SU-DHL-6 (cell line): ENCODE results near the gene PDGFB.

ENCODE experiments used
- H2AFZ ChIP-seq: fragments of 200-600 bp; sonication (generic); 2 replicates; pipeline ENCODE4 v1.6.1; 2014; ENCODE audit warnings: low read depth, mild to moderate bottlenecking, moderate library complexity, mixed read lengths, antibody characterized with exemption, low read length; ENCODE audit not compliant: severe bottlenecking
- H3F3A ChIP-seq: fragments of 200-600 bp; shearing (Covaris generic); 2 replicates; pipeline ENCODE4 v1.6.0; 2016; ENCODE audit warnings: antibody characterized with exemption, mild to moderate bottlenecking; ENCODE audit not compliant: insufficient read depth
- H3K27ac ChIP-seq: fragments of 200-600 bp; sonication (generic); 2 replicates; pipeline ENCODE4 v1.5.1; 2016; ENCODE audit warnings: low read depth, mild to moderate bottlenecking, low read length, moderate library complexity, mixed read lengths
- H3K27me3 ChIP-seq: fragments of 200-600 bp; sonication (generic), shearing (Covaris generic); 2 replicates; pipeline ENCODE4 v1.6.0; 2014; ENCODE audit warnings: mild to moderate bottlenecking, low read length
- H3K36me3 ChIP-seq: fragments of 200-600 bp; sonication (generic); 2 replicates; pipeline ENCODE4 v1.6.1; 2014; ENCODE audit warnings: mild to moderate bottlenecking, low read length, mixed read lengths
- H3K4me2 ChIP-seq: fragments of 300-600, 200-600 bp; shearing (Covaris generic), sonication (generic); 2 replicates; pipeline ENCODE4 v1.6.0; 2014; ENCODE audit warnings: low read length, low read depth, mild to moderate bottlenecking; ENCODE audit not compliant: poor library complexity, severe bottlenecking
- H3K4me3 ChIP-seq: fragments of 200-600 bp; sonication (generic); 2 replicates; pipeline ENCODE4 v1.5.1; 2014; ENCODE audit warnings: antibody characterized with exemption, low read length, mild to moderate bottlenecking, mixed read lengths; ENCODE audit not compliant: insufficient read depth, poor library complexity, severe bottlenecking
- H3K79me2 ChIP-seq: fragments of 200-600 bp; sonication (generic); 2 replicates; pipeline ENCODE4 v1.6.1; 2014; ENCODE audit warnings: mild to moderate bottlenecking, low read length, moderate library complexity; ENCODE audit not compliant: insufficient read depth
- H3K9ac ChIP-seq: fragments of 200-600 bp; sonication (generic); 2 replicates; pipeline ENCODE4 v1.7.0; 2014; ENCODE audit warnings: mild to moderate bottlenecking, low read length
- H3K9me2 ChIP-seq: fragments of 200-600 bp; sonication (generic); replicated peaks from 2 replicates; pipeline ENCODE4 v1.6.1; 2014; ENCODE audit warnings: low read length; ENCODE audit not compliant: insufficient read depth
- H3K9me3 ChIP-seq: fragments of 200-600 bp; sonication (generic); 2 replicates; pipeline ENCODE4 v1.6.1; 2014; ENCODE audit warnings: low read length, mixed read lengths; ENCODE audit not compliant: insufficient read depth
- H4K20me1 ChIP-seq: fragments of 200-600 bp; sonication (generic); 2 replicates; pipeline ENCODE4 v1.6.1; 2014; ENCODE audit warnings: low read depth, mild to moderate bottlenecking, antibody characterized with exemption, low read length, moderate library complexity, mixed read lengths
- EZH2phosphoT487 ChIP-seq: fragments of 200-600 bp; sonication (generic), shearing (Covaris generic); conservative IDR thresholded peaks from 2 replicates; pipeline ENCODE4 v1.6.1; 2018; ENCODE audit warnings: mild to moderate bottlenecking, antibody characterized with exemption, low read length, moderate library complexity, mixed read lengths
- TF ChIP-seq, protein P1 (sequence below): fragments of 200-600 bp; sonication (generic); IDR thresholded peaks from one replicate; pipeline ENCODE4 v1.5.1; 2017; ENCODE audit warnings: antibody characterized with exemption, mild to moderate bottlenecking, low read length, moderate library complexity; ENCODE audit not compliant: insufficient read depth, poor library complexity, severe bottlenecking

Gene PDGFB

DNA sequence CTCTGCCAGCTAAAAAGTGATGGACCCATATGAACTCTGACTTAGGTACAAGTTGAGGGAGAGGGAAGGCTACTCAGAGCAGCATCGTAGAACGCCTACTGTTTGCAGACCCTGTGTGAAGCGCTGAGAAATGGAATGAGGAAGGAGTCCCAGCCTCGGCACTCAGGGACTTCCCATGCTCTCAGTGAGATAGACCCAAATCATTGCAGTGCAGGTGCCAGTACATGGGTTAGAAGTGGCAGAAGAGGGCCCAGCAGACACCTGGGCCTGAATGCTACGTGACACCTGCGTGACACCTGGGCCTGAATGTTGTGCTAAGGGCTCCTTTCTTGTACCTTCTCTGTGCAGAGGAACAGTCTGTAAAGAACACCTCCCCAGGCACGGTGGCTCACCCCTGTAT, 2.6 kb upstream of the PDGFB start:
- Histone ChIP-seq H3K36me3 (no peaks in the 10 kb centered on the region), H3K9me2 (no peaks in the 10 kb centered on the region), H3K79me2 (no peaks in the 10 kb centered on the region), H3K9ac (no peak overlapping the region), H3K4me3 (no peak overlapping the region), H3K27ac (no peak overlapping the region), H3K4me2 (no peak overlapping the region), H2AFZ (no peak overlapping the region), H3F3A (no peaks in the 10 kb centered on the region), H3K9me3 (no peaks in the 10 kb centered on the region), H3K27me3 (no peaks in the 10 kb centered on the region), H4K20me1 (no peaks in the 10 kb centered on the region)
- TF ChIP-seq, protein P1, sequence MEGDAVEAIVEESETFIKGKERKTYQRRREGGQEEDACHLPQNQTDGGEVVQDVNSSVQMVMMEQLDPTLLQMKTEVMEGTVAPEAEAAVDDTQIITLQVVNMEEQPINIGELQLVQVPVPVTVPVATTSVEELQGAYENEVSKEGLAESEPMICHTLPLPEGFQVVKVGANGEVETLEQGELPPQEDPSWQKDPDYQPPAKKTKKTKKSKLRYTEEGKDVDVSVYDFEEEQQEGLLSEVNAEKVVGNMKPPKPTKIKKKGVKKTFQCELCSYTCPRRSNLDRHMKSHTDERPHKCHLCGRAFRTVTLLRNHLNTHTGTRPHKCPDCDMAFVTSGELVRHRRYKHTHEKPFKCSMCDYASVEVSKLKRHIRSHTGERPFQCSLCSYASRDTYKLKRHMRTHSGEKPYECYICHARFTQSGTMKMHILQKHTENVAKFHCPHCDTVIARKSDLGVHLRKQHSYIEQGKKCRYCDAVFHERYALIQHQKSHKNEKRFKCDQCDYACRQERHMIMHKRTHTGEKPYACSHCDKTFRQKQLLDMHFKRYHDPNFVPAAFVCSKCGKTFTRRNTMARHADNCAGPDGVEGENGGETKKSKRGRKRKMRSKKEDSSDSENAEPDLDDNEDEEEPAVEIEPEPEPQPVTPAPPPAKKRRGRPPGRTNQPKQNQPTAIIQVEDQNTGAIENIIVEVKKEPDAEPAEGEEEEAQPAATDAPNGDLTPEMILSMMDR, result no peak
- TF ChIP-seq EZH2phosphoT487, result no peak

DNA sequence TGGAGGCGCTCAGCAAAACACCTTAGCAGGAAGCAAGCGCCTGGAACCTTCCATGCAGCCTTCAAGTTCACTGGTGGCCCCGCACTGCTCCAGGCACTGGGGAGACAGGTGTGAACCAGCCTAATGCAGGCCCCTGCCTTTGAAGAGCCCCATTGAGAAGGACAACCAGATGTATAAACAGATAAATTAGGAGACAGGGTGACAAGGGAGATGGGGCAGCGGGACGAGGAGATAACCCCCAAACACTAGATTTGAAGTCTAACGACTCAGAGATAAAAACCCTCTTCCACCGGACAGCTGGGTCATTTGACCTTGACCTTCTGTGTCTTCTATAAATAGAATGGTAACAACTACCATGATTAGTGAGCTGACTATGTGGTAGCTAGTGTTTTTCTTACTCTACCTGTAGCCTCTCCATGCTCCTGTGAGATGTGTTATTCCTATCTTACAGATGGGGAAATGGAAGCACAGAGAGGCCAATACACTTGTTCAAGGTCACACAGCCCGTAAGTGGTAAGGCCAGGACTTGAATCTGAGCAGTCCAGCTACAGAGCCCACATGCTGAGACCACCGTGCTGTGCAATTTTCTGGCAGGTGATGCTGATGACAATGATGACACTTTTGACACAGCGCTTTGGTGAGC, 2.0 kb upstream of the PDGFB start:
- no peak overlapping the region for H2AFZ ChIP-seq
- H3K9me2 ChIP-seq, result no peaks in the 10 kb centered on the region
- no peak for TF ChIP-seq EZH2phosphoT487
- TF ChIP-seq, protein P1, result no peak
- no peaks in the 10 kb centered on the region for H3K9me3 ChIP-seq
- no peaks in the 10 kb centered on the region for H3K36me3 ChIP-seq
- H4K20me1 ChIP-seq, result no peaks in the 10 kb centered on the region
- no peaks in the 10 kb centered on the region for H3F3A ChIP-seq
- H3K79me2 ChIP-seq, result no peaks in the 10 kb centered on the region
- H3K4me3 ChIP-seq, result no peak overlapping the region
- H3K4me2 ChIP-seq, result no peak overlapping the region
- no peak overlapping the region for H3K9ac ChIP-seq
- H3K27me3 ChIP-seq, result no peaks in the 10 kb centered on the region
- H3K27ac ChIP-seq, result no peak overlapping the region

DNA sequence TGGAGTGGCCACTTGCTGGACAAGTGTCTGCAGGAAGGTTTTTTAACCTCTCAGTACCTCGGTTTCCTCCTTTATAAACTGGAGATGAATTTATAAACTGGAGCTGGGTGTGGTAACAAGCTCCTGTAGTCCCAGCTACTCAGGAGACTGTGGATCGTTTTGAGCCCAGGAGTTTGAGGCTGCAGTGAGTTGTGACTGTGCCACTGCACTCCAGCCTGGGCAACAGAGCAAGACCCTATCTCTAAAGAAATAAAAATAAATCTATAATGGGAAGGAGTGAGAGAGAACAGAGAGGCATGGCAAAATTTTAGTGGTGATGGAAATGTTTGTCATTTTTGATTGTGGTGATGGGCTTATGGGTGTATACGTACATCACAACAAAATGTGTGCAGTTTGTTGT, 1.4 kb upstream of the PDGFB start:
- Histone ChIP-seq H3K27me3 (no peaks in the 10 kb centered on the region), H3K4me2 (no peak overlapping the region), H2AFZ (no peak overlapping the region), H3K9me2 (no peaks in the 10 kb centered on the region), H3K9ac (no peak overlapping the region), H3K27ac (no peak overlapping the region), H3K36me3 (no peaks in the 10 kb centered on the region), H3K79me2 (no peaks in the 10 kb centered on the region), H3K9me3 (no peaks in the 10 kb centered on the region), H4K20me1 (no peaks in the 10 kb centered on the region), H3K4me3 (no peak overlapping the region), H3F3A (no peaks in the 10 kb centered on the region)
- TF ChIP-seq, protein P1, result no peak
- TF ChIP-seq EZH2phosphoT487, result no peak
